CD14-positive monocyte (primary cell): ENCODE results near the gene E2F4. TPM values are rescaled to one million over a fixed set of nuclear protein-coding genes. Genes with fewer than 3 reads are reported as not detected.

Experiments
- DNase-seq, 3 donors: peaks; one replicate each; pipeline ENCODE4 v3.0.0-alpha.2; 2011 to 2022
- H2AFZ ChIP-seq: 2 replicates; pipeline ENCODE4 v1.6.0; 2012; ENCODE audit warnings: mild to moderate bottlenecking, low read depth, low read length, inconsistent platforms; ENCODE audit not compliant: insufficient read depth, poor library complexity, severe bottlenecking
- H3K27ac ChIP-seq, 2 donors: 1 replicate in 1 of 2; 2 replicates in 1 of 2; pipeline ENCODE4 v1.5.1; 2012 to 2013; ENCODE audit warnings: low read length in 2 of 2, control low read depth in 1 of 2, inconsistent platforms in 1 of 2, low read depth in 1 of 2, mild to moderate bottlenecking in 1 of 2
- H3K27me3 ChIP-seq, 2 donors: one replicate each; pipeline versions ENCODE4 v1.6.0 to v1.6.1; 2011 to 2013; ENCODE audit warnings: low read length in 2 of 2; ENCODE audit not compliant: control insufficient read depth in 2 of 2, insufficient read depth in 2 of 2
- H3K36me3 ChIP-seq, 2 donors: replicated peaks in 1 of 2; 1 replicate in 1 of 2; 2 replicates in 1 of 2; pipeline versions ENCODE4 v1.5.1 to v1.6.1; 2012 to 2013; ENCODE audit warnings: low read length in 2 of 2, control low read depth in 1 of 2, inconsistent platforms in 1 of 2, mild to moderate bottlenecking in 1 of 2; ENCODE audit not compliant: insufficient read depth in 2 of 2, control insufficient read depth in 1 of 2
- H3K4me1 ChIP-seq, 2 donors: 1 replicate in 1 of 2; 2 replicates in 1 of 2; pipeline versions ENCODE4 v1.5.1 to v1.6.1; 2012 to 2013; ENCODE audit warnings: low read length in 2 of 2, control low read depth in 1 of 2, inconsistent platforms in 1 of 2, mild to moderate bottlenecking in 1 of 2, moderate library complexity in 1 of 2; ENCODE audit not compliant: insufficient read depth in 2 of 2, control insufficient read depth in 1 of 2
- H3K4me2 ChIP-seq: replicated peaks from 2 replicates; pipeline ENCODE3; 2012; ENCODE audit warnings: low read length, moderate library complexity, mild to moderate bottlenecking; ENCODE audit not compliant: poor library complexity, severe bottlenecking; ENCODE audit errors: extremely low read depth
- H3K4me3 ChIP-seq, 3 experiments: fragments of 200-600 bp in 1 of 3; sonication (generic) in 1 of 3; replicated peaks in 1 of 3; 1 replicate in 2 of 3; 2 replicates in 1 of 3; pipeline ENCODE4 v1.5.1; 2011 to 2013; ENCODE audit warnings: low read length in 3 of 3, mild to moderate bottlenecking in 3 of 3, control low read depth in 2 of 3, low read depth in 2 of 3, inconsistent platforms in 1 of 3, moderate library complexity in 1 of 3
- H3K79me2 ChIP-seq: 2 replicates; pipeline ENCODE4 v1.6.0; 2012; ENCODE audit warnings: mild to moderate bottlenecking, control low read depth, inconsistent platforms, low read length, moderate library complexity; ENCODE audit not compliant: insufficient read depth
- H3K9ac ChIP-seq: 2 replicates; pipeline ENCODE4 v1.6.0; 2017; ENCODE audit warnings: low read length, mild to moderate bottlenecking; ENCODE audit not compliant: insufficient read depth, poor library complexity, severe bottlenecking
- H3K9me3 ChIP-seq, 2 donors: replicated peaks in 1 of 2; 1 replicate in 1 of 2; 2 replicates in 1 of 2; pipeline versions ENCODE4 v1.5.1 to v1.6.1; 2012 to 2013; ENCODE audit warnings: low read length in 2 of 2, control low read depth in 1 of 2; ENCODE audit not compliant: control insufficient read depth in 1 of 2, insufficient read depth in 1 of 2
- H4K20me1 ChIP-seq: 2 replicates; pipeline ENCODE4 v1.6.0; 2012; ENCODE audit warnings: mild to moderate bottlenecking, low read length, control low read depth, moderate library complexity; ENCODE audit not compliant: insufficient read depth
- H3K27ac Mint-ChIP-seq, 7 donors: one replicate each; pipeline ENCODE4 v1.8.0; 2020; ENCODE audit warnings: mild to moderate bottlenecking in 7 of 7, mixed read lengths in 7 of 7, moderate library complexity in 6 of 7, inconsistent platforms in 2 of 7
- H3K27me3 Mint-ChIP-seq, 3 donors: one replicate each; pipeline ENCODE4 v1.8.0; 2021 to 2022; ENCODE audit warnings: low read depth in 3 of 3, mild to moderate bottlenecking in 3 of 3, mixed read lengths in 3 of 3, moderate library complexity in 3 of 3, inconsistent platforms in 1 of 3
- H3K36me3 Mint-ChIP-seq, 2 donors: one replicate each; pipeline ENCODE4 v1.8.0; 2020; ENCODE audit warnings: mixed read lengths in 2 of 2, inconsistent platforms in 1 of 2, mild to moderate bottlenecking in 1 of 2
- H3K4me1 Mint-ChIP-seq: one replicate; pipeline ENCODE4 v1.8.0; 2020; ENCODE audit warnings: mild to moderate bottlenecking, mixed read lengths
- H3K4me3 Mint-ChIP-seq, 2 donors: one replicate each; pipeline ENCODE4 v1.8.0; 2020; ENCODE audit warnings: mild to moderate bottlenecking in 2 of 2, mixed read lengths in 2 of 2, moderate library complexity in 1 of 2
- H3K9me3 Mint-ChIP-seq, 7 donors: one replicate each; pipeline ENCODE4 v1.8.0; 2020 to 2022; ENCODE audit warnings: mixed read lengths in 7 of 7, mild to moderate bottlenecking in 6 of 7, moderate library complexity in 6 of 7, inconsistent platforms in 2 of 7
- WGBS: methylation state at CpG from one replicate; pipeline ENCODE4 v1.1.5; 2013; ENCODE audit warnings: missing lambda C conversion rate; ENCODE audit not compliant: insufficient coverage; 5-methylcytosine and 5-hydroxymethylcytosine counted together
- intact Hi-C, 2 donors: fragments of 100-400 bp; cut with micrococcal nuclease; formaldehyde crosslinking; loops; one replicate each; pipeline versions ENCODE4 v1.15.0 to v1.15.1; 2023
- polyA plus RNA-seq, 3 donors: library from polyadenylated mRNA; depleted of rRNA in 1 of 3; unstranded in 2 of 3; stranded (reverse) in 1 of 3; fragments of 300-500 nt in 2 of 3; fragments of >200 nt in 1 of 3; fragmentation: Illumina TruSeq in 2 of 3; gene quantifications; 1 replicate in 2 of 3; 2 replicates in 1 of 3; pipeline ENCODE4 v1.2.3, GENCODE V29; 2012 to 2021
- TF ChIP-seq, protein P1 (sequence below): fragments of 200-600 bp; IDR thresholded peaks from one replicate; pipeline ENCODE4 v1.8.0; 2022; ENCODE audit warnings: antibody characterized with exemption, mild to moderate bottlenecking

E2F4 gene
- polyA plus RNA-seq, 3 donors = 53.1 to 191 (median 61.5) TPM

GRCh38 chr16:67163999-67164558 is 27.9 kb upstream of the E2F4 start:
- Mint-ChIP-seq H3K36me3 (peaks cover 12 to 18% of the 10 kb centered on the region in 2 donors), H3K27ac (no peak overlapping the region), H3K4me3 (peak overlapping the region; percentile 20 to 92), H3K4me1 (peaks cover 40% of the 10 kb centered on the region), H3K27me3 (peaks cover 71 to 83% (median 76%) of the 10 kb centered on the region in 3 donors), H3K9me3 (peaks cover 0 to 31% (median 16%) of the 10 kb centered on the region in 7 donors)
- no peak for DNase-seq
- H3K4me3 ChIP-seq = peak overlapping the region in 1 of 3 experiments; percentile 61
- no peaks in the 10 kb centered on the region for H3K79me2 ChIP-seq
- H3K4me2 ChIP-seq = peak overlapping the region; percentile 67
- H3K27ac ChIP-seq = no peak overlapping the region
- intact Hi-C loops = no loop called here
- peaks cover 0 to 37% of the 10 kb centered on the region in 2 donors for H3K9me3 ChIP-seq
- peaks cover 55% of the 10 kb centered on the region for H4K20me1 ChIP-seq
- H3K4me1 ChIP-seq = peaks cover 58 to 65% of the 10 kb centered on the region in 2 donors
- no peak overlapping the region for H2AFZ ChIP-seq
- under 1% methylated on average over 28 of the region's 34 CpGs for WGBS
- no peak overlapping the region for H3K9ac ChIP-seq
- TF ChIP-seq, protein P1, sequence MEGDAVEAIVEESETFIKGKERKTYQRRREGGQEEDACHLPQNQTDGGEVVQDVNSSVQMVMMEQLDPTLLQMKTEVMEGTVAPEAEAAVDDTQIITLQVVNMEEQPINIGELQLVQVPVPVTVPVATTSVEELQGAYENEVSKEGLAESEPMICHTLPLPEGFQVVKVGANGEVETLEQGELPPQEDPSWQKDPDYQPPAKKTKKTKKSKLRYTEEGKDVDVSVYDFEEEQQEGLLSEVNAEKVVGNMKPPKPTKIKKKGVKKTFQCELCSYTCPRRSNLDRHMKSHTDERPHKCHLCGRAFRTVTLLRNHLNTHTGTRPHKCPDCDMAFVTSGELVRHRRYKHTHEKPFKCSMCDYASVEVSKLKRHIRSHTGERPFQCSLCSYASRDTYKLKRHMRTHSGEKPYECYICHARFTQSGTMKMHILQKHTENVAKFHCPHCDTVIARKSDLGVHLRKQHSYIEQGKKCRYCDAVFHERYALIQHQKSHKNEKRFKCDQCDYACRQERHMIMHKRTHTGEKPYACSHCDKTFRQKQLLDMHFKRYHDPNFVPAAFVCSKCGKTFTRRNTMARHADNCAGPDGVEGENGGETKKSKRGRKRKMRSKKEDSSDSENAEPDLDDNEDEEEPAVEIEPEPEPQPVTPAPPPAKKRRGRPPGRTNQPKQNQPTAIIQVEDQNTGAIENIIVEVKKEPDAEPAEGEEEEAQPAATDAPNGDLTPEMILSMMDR = no peak
- peaks cover 49 to 74% of the 10 kb centered on the region in 2 donors for H3K27me3 ChIP-seq
- no peaks in the 10 kb centered on the region for H3K36me3 ChIP-seq

- peak within 1 kb of the TSS; percentile 40 for H3K9ac ChIP-seq
- peaks cover 0 to 37% of the 10 kb centered on the region in 2 donors for H3K9me3 ChIP-seq
- peaks cover 53% of the 10 kb centered on the region for H4K20me1 ChIP-seq
- under 1% methylated on average over 34 of the region's 41 CpGs for WGBS
- peak within 1 kb of the TSS; percentile 67 for H3K4me2 ChIP-seq
- H3K27ac ChIP-seq = no peak within 1 kb of the TSS
- peak within 1 kb of the TSS in 1 of 7 donors; percentile 20 for H3K27ac Mint-ChIP-seq
- peak within 1 kb of the TSS; percentile 58 to 92 for H3K4me3 Mint-ChIP-seq
- peaks cover 12 to 18% of the 10 kb centered on the region in 2 donors for H3K36me3 Mint-ChIP-seq
- H3K4me1 ChIP-seq = peaks cover 61 to 67% of the 10 kb centered on the region in 2 donors
- no peaks in the 10 kb centered on the region for H3K36me3 ChIP-seq
- peak within 1 kb of the TSS in 1 of 3 experiments; percentile 61 for H3K4me3 ChIP-seq
- peaks cover 49 to 79% of the 10 kb centered on the region in 2 donors for H3K27me3 ChIP-seq
- peaks cover 44% of the 10 kb centered on the region for H3K4me1 Mint-ChIP-seq
- peaks cover 0 to 31% (median 16%) of the 10 kb centered on the region in 7 donors for H3K9me3 Mint-ChIP-seq
- TF ChIP-seq, protein P1 = no peak
- H3K79me2 ChIP-seq = no peaks in the 10 kb centered on the region
- H3K27me3 Mint-ChIP-seq = peaks cover 73 to 89% (median 81%) of the 10 kb centered on the region in 3 donors
- intact Hi-C loops = no loop called here
- DNase-seq = peak in 2 of 3 donors; percentile 27 to 40
- no peak within 1 kb of the TSS for H2AFZ ChIP-seq
These were observed 27.3 kb upstream of the E2F4 start, which contains the start of gene HSF4 for GRCh38 chr16:67164599-67165061. Gene HSF4 (plus strand): TSS chr16:67164745. CDS start chr16:67164812, 67 bp downstream.
